Thyroid gland (tissue), 4 donors: ENCODE measurements around the gene MTFR2.

ENCODE experiments used
- CTCF ChIP-seq, 6 experiments: fragments of 200-600 bp in 3 of 6; fragments of 450-650 bp in 3 of 6; sonication (generic) in 3 of 6; IDR thresholded peaks; one replicate each; pipeline ENCODE4 v1.5.1; 2016 to 2019; ENCODE audit warnings: antibody characterized with exemption in 6 of 6, mild to moderate bottlenecking in 2 of 6, inconsistent platforms in 1 of 6, moderate library complexity in 1 of 6
- POLR2A ChIP-seq, 2 donors: fragments of 450-650 bp; IDR thresholded peaks; one replicate each; pipeline ENCODE4 v1.6.1; 2017; ENCODE audit warnings: antibody characterized with exemption in 2 of 2, mild to moderate bottlenecking in 2 of 2, moderate library complexity in 1 of 2

GRCh38 chr6:136191606-136192312 is 58.4 kb downstream of the MTFR2 start:
- no peak for TF ChIP-seq CTCF (IDR thresholded peaks at IDR 0.05)
- TF ChIP-seq POLR2A (IDR thresholded peaks at IDR 0.05) = no peak
